OCI-LY1 (cell line): ENCODE data around the gene CDKAL1.

Experiments used
- H2AFZ ChIP-seq: fragments of 200-600 bp; sonication (generic), shearing (Covaris generic); 2 replicates; pipeline ENCODE4 v1.6.0; 2014; ENCODE audit warnings: antibody characterized with exemption, mild to moderate bottlenecking, low read length
- H3F3A ChIP-seq: fragments of 200-600 bp; sonication (generic), shearing (Covaris generic); 2 replicates; pipeline ENCODE4 v1.6.0; 2014; ENCODE audit warnings: mild to moderate bottlenecking, antibody characterized with exemption, low read length, moderate library complexity; ENCODE audit not compliant: insufficient read depth
- H3K27ac ChIP-seq: fragments of 200-600 bp; sonication (generic); 2 replicates; pipeline ENCODE4 v1.5.1; 2014; ENCODE audit warnings: low read length, mixed run types, mild to moderate bottlenecking, low read depth; ENCODE audit not compliant: poor library complexity, severe bottlenecking
- H3K27me3 ChIP-seq: fragments of 200-600 bp; sonication (generic); 2 replicates; pipeline ENCODE4 v1.6.0; 2014; ENCODE audit warnings: antibody characterized with exemption, mild to moderate bottlenecking, low read length, moderate library complexity; ENCODE audit not compliant: insufficient read depth
- H3K36me3 ChIP-seq: fragments of 200-600 bp; sonication (generic); 2 replicates; pipeline ENCODE4 v1.6.1; 2014; ENCODE audit warnings: mild to moderate bottlenecking, antibody characterized with exemption, low read length, moderate library complexity, mixed read lengths; ENCODE audit not compliant: insufficient read depth
- H3K4me1 ChIP-seq: fragments of 200-600 bp; sonication (generic); 2 replicates; pipeline ENCODE4 v1.5.1; 2014; ENCODE audit warnings: mild to moderate bottlenecking, low read length, moderate library complexity; ENCODE audit not compliant: insufficient read depth, severe bottlenecking
- H3K4me2 ChIP-seq: fragments of 200-600 bp; sonication (generic), shearing (Covaris generic); 2 replicates; pipeline ENCODE4 v1.6.1; 2014; ENCODE audit warnings: low read length
- H3K4me3 ChIP-seq: fragments of 200-600 bp; sonication (generic); 2 replicates; pipeline ENCODE4 v1.5.1; 2014; ENCODE audit warnings: low read length, low read depth, mild to moderate bottlenecking, mixed read lengths; ENCODE audit not compliant: poor library complexity, severe bottlenecking
- H3K79me2 ChIP-seq: fragments of 200-600 bp; shearing (Covaris generic); 2 replicates; pipeline ENCODE4 v1.6.1; 2016; ENCODE audit warnings: mixed run types, low read length, mixed read lengths; ENCODE audit not compliant: insufficient read depth
- H3K9ac ChIP-seq: fragments of 200-600 bp; sonication (generic), shearing (Covaris generic); 2 replicates; pipeline ENCODE4 v1.6.1; 2014; ENCODE audit warnings: mild to moderate bottlenecking, low read length, mixed read lengths
- H3K9me2 ChIP-seq: fragments of 200-600 bp; sonication (generic), shearing (Covaris generic); 2 replicates; pipeline ENCODE4 v1.6.1; 2014; ENCODE audit warnings: low read depth, mild to moderate bottlenecking, low read length, mixed read lengths
- H3K9me3 ChIP-seq: fragments of 200-600 bp; shearing (Covaris generic); 2 replicates; pipeline ENCODE4 v1.6.1; 2014; ENCODE audit warnings: low read length, mixed read lengths
- H4K20me1 ChIP-seq: fragments of 200-600 bp; sonication (generic), shearing (Covaris generic); 2 replicates; pipeline ENCODE4 v1.6.0; 2016; ENCODE audit warnings: mild to moderate bottlenecking, low read length; ENCODE audit not compliant: insufficient read depth
- CTCF ChIP-seq: fragments of 200-600 bp; sonication (generic), shearing (Covaris generic); IDR thresholded peaks from 2 replicates; pipeline ENCODE4 v1.5.1; 2017; ENCODE audit warnings: mild to moderate bottlenecking, antibody characterized with exemption, low read length, moderate library complexity, mixed read lengths
- EZH2 ChIP-seq: fragments of 200-600 bp; sonication (generic), shearing (Covaris generic); IDR thresholded peaks from 2 replicates; pipeline ENCODE4 v1.8.0; 2017; ENCODE audit warnings: borderline replicate concordance, mixed run types, mild to moderate bottlenecking, antibody characterized with exemption, low read length, moderate library complexity, mixed read lengths

The CDKAL1 gene

GRCh38 chr6:21033575-21034026 is 499.3 kb downstream of the CDKAL1 start:
- Histone ChIP-seq H3K9me3 (no peaks in the 10 kb centered on the region), H3K4me1 (peaks cover 10% of the 10 kb centered on the region), H3K36me3 (no peaks in the 10 kb centered on the region), H4K20me1 (no peaks in the 10 kb centered on the region), H3K9ac (no peak overlapping the region), H3K4me2 (no peak overlapping the region), H3K79me2 (no peaks in the 10 kb centered on the region), H2AFZ (no peak overlapping the region), H3K9me2 (no peaks in the 10 kb centered on the region), H3K27ac (no peak overlapping the region), H3K4me3 (no peak overlapping the region), H3K27me3 (no peaks in the 10 kb centered on the region), H3F3A (no peaks in the 10 kb centered on the region)
- TF ChIP-seq CTCF: no peak
- TF ChIP-seq EZH2: no peak

GRCh38 chr6:21034345-21034744 is 500.1 kb downstream of the CDKAL1 start:
- no peaks in the 10 kb centered on the region for H3F3A ChIP-seq
- H4K20me1 ChIP-seq: no peaks in the 10 kb centered on the region
- H3K36me3 ChIP-seq: no peaks in the 10 kb centered on the region
- H3K4me1 ChIP-seq: peaks cover 10% of the 10 kb centered on the region
- no peaks in the 10 kb centered on the region for H3K27me3 ChIP-seq
- no peaks in the 10 kb centered on the region for H3K9me2 ChIP-seq
- H3K27ac ChIP-seq: no peak overlapping the region
- no peak overlapping the region for H3K9ac ChIP-seq
- H3K9me3 ChIP-seq: no peaks in the 10 kb centered on the region
- H3K4me2 ChIP-seq: no peak overlapping the region
- H3K79me2 ChIP-seq: no peaks in the 10 kb centered on the region
- no peak overlapping the region for H3K4me3 ChIP-seq
- no peak overlapping the region for H2AFZ ChIP-seq
- TF ChIP-seq EZH2 (no peak), CTCF (no peak)

GRCh38 chr6:21037453-21037852 is 503.2 kb downstream of the CDKAL1 start:
- Histone ChIP-seq H2AFZ (no peak overlapping the region), H3K4me1 (peaks cover 10% of the 10 kb centered on the region), H4K20me1 (no peaks in the 10 kb centered on the region), H3K9me2 (no peaks in the 10 kb centered on the region), H3K9ac (no peak overlapping the region), H3K79me2 (no peaks in the 10 kb centered on the region), H3K9me3 (no peaks in the 10 kb centered on the region), H3K4me2 (no peak overlapping the region), H3F3A (no peaks in the 10 kb centered on the region), H3K4me3 (no peak overlapping the region), H3K36me3 (no peaks in the 10 kb centered on the region), H3K27me3 (no peaks in the 10 kb centered on the region), H3K27ac (no peak overlapping the region)
- TF ChIP-seq EZH2: no peak
- no peak for TF ChIP-seq CTCF
